CD14-positive monocyte (primary cell): ENCODE results near the gene KCNC1. TPM values are rescaled to one million over a fixed set of nuclear protein-coding genes. Genes with fewer than 3 reads are reported as not detected.

Experiments used
- DNase-seq, 3 donors: peaks; one replicate each; pipeline ENCODE4 v3.0.0-alpha.2; 2011 to 2022
- H2AFZ ChIP-seq: 2 replicates; pipeline ENCODE4 v1.6.0; 2012; ENCODE audit warnings: mild to moderate bottlenecking, low read depth, low read length, inconsistent platforms; ENCODE audit not compliant: insufficient read depth, poor library complexity, severe bottlenecking
- H3K27ac ChIP-seq, 2 donors: 1 replicate in 1 of 2; 2 replicates in 1 of 2; pipeline ENCODE4 v1.5.1; 2012 to 2013; ENCODE audit warnings: low read length in 2 of 2, control low read depth in 1 of 2, inconsistent platforms in 1 of 2, low read depth in 1 of 2, mild to moderate bottlenecking in 1 of 2
- H3K27me3 ChIP-seq, 2 donors: one replicate each; pipeline versions ENCODE4 v1.6.0 to v1.6.1; 2011 to 2013; ENCODE audit warnings: low read length in 2 of 2; ENCODE audit not compliant: control insufficient read depth in 2 of 2, insufficient read depth in 2 of 2
- H3K36me3 ChIP-seq, 2 donors: replicated peaks in 1 of 2; 1 replicate in 1 of 2; 2 replicates in 1 of 2; pipeline versions ENCODE4 v1.5.1 to v1.6.1; 2012 to 2013; ENCODE audit warnings: low read length in 2 of 2, control low read depth in 1 of 2, inconsistent platforms in 1 of 2, mild to moderate bottlenecking in 1 of 2; ENCODE audit not compliant: insufficient read depth in 2 of 2, control insufficient read depth in 1 of 2
- H3K4me1 ChIP-seq, 2 donors: 1 replicate in 1 of 2; 2 replicates in 1 of 2; pipeline versions ENCODE4 v1.5.1 to v1.6.1; 2012 to 2013; ENCODE audit warnings: low read length in 2 of 2, control low read depth in 1 of 2, inconsistent platforms in 1 of 2, mild to moderate bottlenecking in 1 of 2, moderate library complexity in 1 of 2; ENCODE audit not compliant: insufficient read depth in 2 of 2, control insufficient read depth in 1 of 2
- H3K4me2 ChIP-seq: replicated peaks from 2 replicates; pipeline ENCODE3; 2012; ENCODE audit warnings: low read length, moderate library complexity, mild to moderate bottlenecking; ENCODE audit not compliant: poor library complexity, severe bottlenecking; ENCODE audit errors: extremely low read depth
- H3K4me3 ChIP-seq, 3 experiments: fragments of 200-600 bp in 1 of 3; sonication (generic) in 1 of 3; replicated peaks in 1 of 3; 1 replicate in 2 of 3; 2 replicates in 1 of 3; pipeline ENCODE4 v1.5.1; 2011 to 2013; ENCODE audit warnings: low read length in 3 of 3, mild to moderate bottlenecking in 3 of 3, control low read depth in 2 of 3, low read depth in 2 of 3, inconsistent platforms in 1 of 3, moderate library complexity in 1 of 3
- H3K79me2 ChIP-seq: 2 replicates; pipeline ENCODE4 v1.6.0; 2012; ENCODE audit warnings: mild to moderate bottlenecking, control low read depth, inconsistent platforms, low read length, moderate library complexity; ENCODE audit not compliant: insufficient read depth
- H3K9ac ChIP-seq: 2 replicates; pipeline ENCODE4 v1.6.0; 2017; ENCODE audit warnings: low read length, mild to moderate bottlenecking; ENCODE audit not compliant: insufficient read depth, poor library complexity, severe bottlenecking
- H3K9me3 ChIP-seq, 2 donors: replicated peaks in 1 of 2; 1 replicate in 1 of 2; 2 replicates in 1 of 2; pipeline versions ENCODE4 v1.5.1 to v1.6.1; 2012 to 2013; ENCODE audit warnings: low read length in 2 of 2, control low read depth in 1 of 2; ENCODE audit not compliant: control insufficient read depth in 1 of 2, insufficient read depth in 1 of 2
- H4K20me1 ChIP-seq: 2 replicates; pipeline ENCODE4 v1.6.0; 2012; ENCODE audit warnings: mild to moderate bottlenecking, low read length, control low read depth, moderate library complexity; ENCODE audit not compliant: insufficient read depth
- H3K27ac Mint-ChIP-seq, 7 donors: one replicate each; pipeline ENCODE4 v1.8.0; 2020; ENCODE audit warnings: mild to moderate bottlenecking in 7 of 7, mixed read lengths in 7 of 7, moderate library complexity in 6 of 7, inconsistent platforms in 2 of 7
- H3K27me3 Mint-ChIP-seq, 3 donors: one replicate each; pipeline ENCODE4 v1.8.0; 2021 to 2022; ENCODE audit warnings: low read depth in 3 of 3, mild to moderate bottlenecking in 3 of 3, mixed read lengths in 3 of 3, moderate library complexity in 3 of 3, inconsistent platforms in 1 of 3
- H3K36me3 Mint-ChIP-seq, 2 donors: one replicate each; pipeline ENCODE4 v1.8.0; 2020; ENCODE audit warnings: mixed read lengths in 2 of 2, inconsistent platforms in 1 of 2, mild to moderate bottlenecking in 1 of 2
- H3K4me1 Mint-ChIP-seq: one replicate; pipeline ENCODE4 v1.8.0; 2020; ENCODE audit warnings: mild to moderate bottlenecking, mixed read lengths
- H3K4me3 Mint-ChIP-seq, 2 donors: one replicate each; pipeline ENCODE4 v1.8.0; 2020; ENCODE audit warnings: mild to moderate bottlenecking in 2 of 2, mixed read lengths in 2 of 2, moderate library complexity in 1 of 2
- H3K9me3 Mint-ChIP-seq, 7 donors: one replicate each; pipeline ENCODE4 v1.8.0; 2020 to 2022; ENCODE audit warnings: mixed read lengths in 7 of 7, mild to moderate bottlenecking in 6 of 7, moderate library complexity in 6 of 7, inconsistent platforms in 2 of 7
- CTCF ChIP-seq: fragments of 200-600 bp; IDR thresholded peaks from one replicate; pipeline ENCODE4 v1.8.0; 2022; ENCODE audit warnings: antibody characterized with exemption, mild to moderate bottlenecking
- WGBS: methylation state at CpG from one replicate; pipeline ENCODE4 v1.1.5; 2013; ENCODE audit warnings: missing lambda C conversion rate; ENCODE audit not compliant: insufficient coverage; 5-methylcytosine and 5-hydroxymethylcytosine counted together
- intact Hi-C, 2 donors: fragments of 100-400 bp; cut with micrococcal nuclease; formaldehyde crosslinking; loops; one replicate each; pipeline versions ENCODE4 v1.15.0 to v1.15.1; 2023
- polyA plus RNA-seq, 3 donors: library from polyadenylated mRNA; depleted of rRNA in 1 of 3; unstranded in 2 of 3; stranded (reverse) in 1 of 3; fragments of 300-500 nt in 2 of 3; fragments of >200 nt in 1 of 3; fragmentation: Illumina TruSeq in 2 of 3; gene quantifications; 1 replicate in 2 of 3; 2 replicates in 1 of 3; pipeline ENCODE4 v1.2.3, GENCODE V29; 2012 to 2021

Gene KCNC1
- polyA plus RNA-seq, 3 donors: not detected

- peaks cover 0 to 7% of the 10 kb centered on the region in 2 donors for H3K9me3 ChIP-seq
- no peak for DNase-seq
- no peaks in the 10 kb centered on the region for H3K4me1 ChIP-seq
- peaks cover 16 to 29% (median 22%) of the 10 kb centered on the region in 3 donors for H3K27me3 Mint-ChIP-seq
- intact Hi-C loops: no loop called here
- H3K27me3 ChIP-seq: peaks cover 14 to 20% of the 10 kb centered on the region in 2 donors
- H3K36me3 Mint-ChIP-seq: no peaks in the 10 kb centered on the region
- H3K4me1 Mint-ChIP-seq: no peaks in the 10 kb centered on the region
- H3K4me3 Mint-ChIP-seq: no peak overlapping the region
- no peaks in the 10 kb centered on the region for H3K36me3 ChIP-seq
- WGBS: 91% methylated on average over 4 of the region's 4 CpGs
- TF ChIP-seq CTCF: no peak
- no peak overlapping the region for H3K4me3 ChIP-seq
- H3K4me2 ChIP-seq: no peak overlapping the region
- no peaks in the 10 kb centered on the region for H4K20me1 ChIP-seq
- no peak overlapping the region for H3K27ac Mint-ChIP-seq
- no peak overlapping the region for H3K9ac ChIP-seq
- no peak overlapping the region for H3K27ac ChIP-seq
- H2AFZ ChIP-seq: no peak overlapping the region
- H3K79me2 ChIP-seq: no peaks in the 10 kb centered on the region
- peaks cover 4 to 16% (median 11%) of the 10 kb centered on the region in 7 donors for H3K9me3 Mint-ChIP-seq
These were observed 33.6 kb upstream of the KCNC1 start for GRCh38 chr11:17700991-17701390.

- Histone ChIP-seq H3K36me3 (no peaks in the 10 kb centered on the region), H3K4me2 (no peak overlapping the region), H3K9me3 (no peaks in the 10 kb centered on the region), H2AFZ (no peak overlapping the region), H4K20me1 (no peaks in the 10 kb centered on the region), H3K4me1 (no peaks in the 10 kb centered on the region), H3K4me3 (no peak overlapping the region), H3K9ac (no peak overlapping the region), H3K79me2 (no peaks in the 10 kb centered on the region), H3K27me3 (peaks cover 0 to under 1% of the 10 kb centered on the region in 2 donors), H3K27ac (no peak overlapping the region)
- no peak overlapping the region for H3K4me3 Mint-ChIP-seq
- H3K27ac Mint-ChIP-seq: no peak overlapping the region
- peaks cover 0 to 9% (median 4%) of the 10 kb centered on the region in 7 donors for H3K9me3 Mint-ChIP-seq
- WGBS: 75% methylated on average over 1 of the region's 5 CpGs
- no peaks in the 10 kb centered on the region for H3K36me3 Mint-ChIP-seq
- peaks cover 5 to 16% (median 10%) of the 10 kb centered on the region in 3 donors for H3K27me3 Mint-ChIP-seq
- no peaks in the 10 kb centered on the region for H3K4me1 Mint-ChIP-seq
- no peak for DNase-seq
- TF ChIP-seq CTCF: no peak
- intact Hi-C loops: no loop called here
These were observed 31.7 kb upstream of the KCNC1 start for GRCh38 chr11:17702876-17703275.
